GM18858 (cell line): ENCODE data around the gene MED7.
"Not testable (repeated sequence)": the region's sequence is repeated elsewhere in the genome, so short reads cannot be mapped to it uniquely, and the experiment has no call there.

Experiments used
- ATAC-seq: cut with Tn5 transposase; IDR thresholded peaks from one replicate; pipeline ENCODE4 v1.9.1; 2021; ENCODE audit not compliant: unreplicated experiment

The MED7 gene

GRCh38 chr5:157142317-157143126 is at the start of gene MED7:
MED7 (minus strand) TSS chr5:157142865; CDS start chr5:157139431, 3,434 bp downstream.
- ATAC-seq, result peak; percentile 99

- peak; percentile 66 for ATAC-seq
Measured at GRCh38 chr5:157189223-157189622, 46.6 kb upstream of the MED7 start.

- no peak for ATAC-seq
Measured at GRCh38 chr5:157188270-157188669, 45.6 kb upstream of the MED7 start.

- no peak for ATAC-seq
Measured at GRCh38 chr5:157187046-157187754, 44.5 kb upstream of the MED7 start.

GRCh38 chr5:157186309-157187045 is 43.8 kb upstream of the MED7 start:
- ATAC-seq, result no peak

- ATAC-seq, result not testable (repeated sequence)
Measured at GRCh38 chr5:157185122-157185521, 42.5 kb upstream of the MED7 start.

GRCh38 chr5:157184117-157184670 is 41.5 kb upstream of the MED7 start:
- ATAC-seq, result no peak

- ATAC-seq, result no peak
Measured at GRCh38 chr5:157182143-157182757, 39.6 kb upstream of the MED7 start.

- no peak for ATAC-seq
Measured at GRCh38 chr5:157180374-157181264, 38.0 kb upstream of the MED7 start, which contains the start of gene ITK. ITK (plus strand) TSS chr5:157180840; CDS start chr5:157180978, 138 bp downstream.

- ATAC-seq, result no peak
Measured at GRCh38 chr5:157178966-157179365, 36.3 kb upstream of the MED7 start.

GRCh38 chr5:157177953-157178352 is 35.3 kb upstream of the MED7 start:
- no peak for ATAC-seq

GRCh38 chr5:157175071-157175612 is 32.5 kb upstream of the MED7 start:
- ATAC-seq, result no peak

GRCh38 chr5:157172403-157172802 is 29.7 kb upstream of the MED7 start:
- ATAC-seq, result peak; percentile 99

- ATAC-seq, result no peak
Measured at GRCh38 chr5:157168286-157168685, 25.6 kb upstream of the MED7 start.

GRCh38 chr5:157167214-157167621 is 24.6 kb upstream of the MED7 start:
- no peak for ATAC-seq

GRCh38 chr5:157166214-157167213 is 23.8 kb upstream of the MED7 start, which contains the start of gene GARIN3:
GARIN3 (minus strand) TSS chr5:157166264; CDS start chr5:157166168, 96 bp downstream.
- ATAC-seq, result no peak

GRCh38 chr5:157165668-157166067 is 23.0 kb upstream of the MED7 start:
- no peak for ATAC-seq

GRCh38 chr5:157165261-157165660 is 22.6 kb upstream of the MED7 start:
- ATAC-seq, result no peak
